NCI-H774 (cell line): ENCODE results near the gene TMEM132E.
A peak's percentile ranks its signal among the peaks of the same experiment; 100 is the strongest.

Experiments used
- DNase-seq: peaks from one replicate; lab custom pipeline; 2025; lab: John Stamatoyannopoulos, UW

Gene TMEM132E

GRCh38 chr17:34634551-34635160 lies 55.3 kb downstream of the TMEM132E start:
- no peak for DNase-seq

GRCh38 chr17:34635876-34636275 lies 56.5 kb downstream of the TMEM132E start:
- DNase-seq = no peak

GRCh38 chr17:34637041-34637547 lies 57.7 kb downstream of the TMEM132E start:
- DNase-seq = no peak

GRCh38 chr17:34637548-34638525 lies 58.5 kb downstream of the TMEM132E start:
- DNase-seq = peak; percentile 63

- DNase-seq = no peak
These were observed 59.3 kb downstream of the TMEM132E start for GRCh38 chr17:34638526-34639260.

- no peak for DNase-seq
These were observed 60.5 kb downstream of the TMEM132E start for GRCh38 chr17:34639706-34640425.

- no peak for DNase-seq
These were observed 62.0 kb downstream of the TMEM132E start for GRCh38 chr17:34641368-34641767.

GRCh38 chr17:34644941-34645550 lies 65.7 kb downstream of the TMEM132E start:
- DNase-seq = no peak

GRCh38 chr17:34645594-34645993 lies 66.2 kb downstream of the TMEM132E start:
- DNase-seq = no peak

- DNase-seq = no peak
These were observed 68.1 kb downstream of the TMEM132E start for GRCh38 chr17:34647511-34647910.

GRCh38 chr17:34650051-34650750 lies 70.8 kb downstream of the TMEM132E start:
- no peak for DNase-seq

GRCh38 chr17:34651402-34651811 lies 72.0 kb downstream of the TMEM132E start:
- no peak for DNase-seq

GRCh38 chr17:34652021-34652555 lies 72.7 kb downstream of the TMEM132E start:
- no peak for DNase-seq

- no peak for DNase-seq
These were observed 74.1 kb downstream of the TMEM132E start for GRCh38 chr17:34653511-34653910.

GRCh38 chr17:34654276-34654880 lies 75.0 kb downstream of the TMEM132E start:
- DNase-seq = no peak

GRCh38 chr17:34654881-34655276 lies 75.5 kb downstream of the TMEM132E start:
- no peak for DNase-seq

- no peak for DNase-seq
These were observed 77.4 kb downstream of the TMEM132E start for GRCh38 chr17:34656801-34657200.

GRCh38 chr17:34658811-34659560 lies 79.6 kb downstream of the TMEM132E start:
- DNase-seq = no peak

- DNase-seq = no peak
These were observed 84.3 kb downstream of the TMEM132E start for GRCh38 chr17:34663714-34664113.
